ENCODE results near the gene RFT1.

DNA sequence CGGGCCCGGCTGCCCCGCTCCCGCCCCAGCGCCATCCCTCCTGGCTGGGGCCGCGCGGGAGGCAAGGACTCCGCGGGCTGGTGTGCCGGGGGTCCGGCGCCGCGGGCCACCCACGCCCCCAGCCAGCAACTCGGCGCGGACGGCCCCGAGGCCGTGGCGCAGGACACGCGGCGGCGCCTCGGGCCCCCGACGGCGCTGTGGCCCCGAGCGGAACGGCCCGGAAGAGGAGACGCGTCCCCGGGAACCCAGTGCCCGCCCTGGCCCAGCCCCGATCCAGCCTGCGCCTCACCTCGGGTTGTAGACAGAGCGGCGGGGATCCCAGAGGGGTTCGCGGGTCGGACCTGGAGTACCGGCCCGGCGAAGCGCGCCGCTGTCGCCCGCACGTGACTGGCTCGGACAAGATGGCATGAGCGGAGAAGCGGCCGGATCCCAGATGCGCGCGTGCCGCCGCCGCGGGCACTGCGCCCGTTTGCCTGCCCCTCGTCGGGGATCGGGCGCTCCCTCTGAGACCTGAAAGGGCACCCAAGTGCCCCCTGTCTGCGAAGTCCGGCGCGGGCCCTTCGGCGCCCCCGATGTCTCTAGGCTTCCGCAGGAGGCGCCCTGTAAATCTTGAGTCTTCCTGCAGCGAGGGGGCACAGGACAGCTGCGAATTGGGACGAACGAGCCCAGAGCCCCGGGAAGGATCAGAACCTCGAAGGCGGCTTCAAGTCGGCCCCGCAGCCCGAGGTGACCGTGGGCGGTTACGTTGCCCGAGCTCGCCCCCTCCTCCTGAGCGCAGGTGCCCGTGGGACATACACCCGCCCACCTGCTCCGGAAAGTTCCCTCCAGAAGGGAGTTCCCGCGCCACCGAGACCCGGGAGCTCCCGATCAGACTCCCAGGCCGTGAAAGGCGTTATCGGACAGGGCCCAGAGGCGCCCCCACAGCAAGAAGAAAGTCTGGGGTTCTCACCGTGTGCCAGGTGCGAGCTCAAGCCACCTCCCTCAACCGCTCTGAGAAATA, 83.8 kb downstream of the RFT1 start:
- TF ChIP-seq CREB1 (CRISPR knock-in tag; IDR thresholded peaks at IDR 0.05; ENCODE audit: low read depth) = no peak
- TF ChIP-seq CTCF (conservative IDR thresholded peaks at IDR 0.05; ENCODE audit: low read depth in 2 of 2) = peak; percentile 59 to 62
- TF ChIP-seq EZH2 (IDR thresholded peaks at IDR 0.05; ENCODE audit: low read depth, unreplicated experiment) = no peak
- TF ChIP-seq POLR2AphosphoS5 (IDR thresholded peaks at IDR 0.05; ENCODE audit: low read depth) = peak; percentile 27; the same call in 1 of the 2 replicates
- TF ChIP-seq ZNF331 (CRISPR knock-in tag; IDR thresholded peaks at IDR 0.05; ENCODE audit: low read depth) = no peak
- no peak for TF ChIP-seq REST (IDR thresholded peaks at IDR 0.05; ENCODE audit: unreplicated experiment)
- TF ChIP-seq EZH2phosphoT487 (IDR thresholded peaks at IDR 0.05; ENCODE audit: unreplicated experiment) = no peak
- no peak for TF ChIP-seq ETS1 (IDR thresholded peaks at IDR 0.05)
- TF ChIP-seq, protein P1, sequence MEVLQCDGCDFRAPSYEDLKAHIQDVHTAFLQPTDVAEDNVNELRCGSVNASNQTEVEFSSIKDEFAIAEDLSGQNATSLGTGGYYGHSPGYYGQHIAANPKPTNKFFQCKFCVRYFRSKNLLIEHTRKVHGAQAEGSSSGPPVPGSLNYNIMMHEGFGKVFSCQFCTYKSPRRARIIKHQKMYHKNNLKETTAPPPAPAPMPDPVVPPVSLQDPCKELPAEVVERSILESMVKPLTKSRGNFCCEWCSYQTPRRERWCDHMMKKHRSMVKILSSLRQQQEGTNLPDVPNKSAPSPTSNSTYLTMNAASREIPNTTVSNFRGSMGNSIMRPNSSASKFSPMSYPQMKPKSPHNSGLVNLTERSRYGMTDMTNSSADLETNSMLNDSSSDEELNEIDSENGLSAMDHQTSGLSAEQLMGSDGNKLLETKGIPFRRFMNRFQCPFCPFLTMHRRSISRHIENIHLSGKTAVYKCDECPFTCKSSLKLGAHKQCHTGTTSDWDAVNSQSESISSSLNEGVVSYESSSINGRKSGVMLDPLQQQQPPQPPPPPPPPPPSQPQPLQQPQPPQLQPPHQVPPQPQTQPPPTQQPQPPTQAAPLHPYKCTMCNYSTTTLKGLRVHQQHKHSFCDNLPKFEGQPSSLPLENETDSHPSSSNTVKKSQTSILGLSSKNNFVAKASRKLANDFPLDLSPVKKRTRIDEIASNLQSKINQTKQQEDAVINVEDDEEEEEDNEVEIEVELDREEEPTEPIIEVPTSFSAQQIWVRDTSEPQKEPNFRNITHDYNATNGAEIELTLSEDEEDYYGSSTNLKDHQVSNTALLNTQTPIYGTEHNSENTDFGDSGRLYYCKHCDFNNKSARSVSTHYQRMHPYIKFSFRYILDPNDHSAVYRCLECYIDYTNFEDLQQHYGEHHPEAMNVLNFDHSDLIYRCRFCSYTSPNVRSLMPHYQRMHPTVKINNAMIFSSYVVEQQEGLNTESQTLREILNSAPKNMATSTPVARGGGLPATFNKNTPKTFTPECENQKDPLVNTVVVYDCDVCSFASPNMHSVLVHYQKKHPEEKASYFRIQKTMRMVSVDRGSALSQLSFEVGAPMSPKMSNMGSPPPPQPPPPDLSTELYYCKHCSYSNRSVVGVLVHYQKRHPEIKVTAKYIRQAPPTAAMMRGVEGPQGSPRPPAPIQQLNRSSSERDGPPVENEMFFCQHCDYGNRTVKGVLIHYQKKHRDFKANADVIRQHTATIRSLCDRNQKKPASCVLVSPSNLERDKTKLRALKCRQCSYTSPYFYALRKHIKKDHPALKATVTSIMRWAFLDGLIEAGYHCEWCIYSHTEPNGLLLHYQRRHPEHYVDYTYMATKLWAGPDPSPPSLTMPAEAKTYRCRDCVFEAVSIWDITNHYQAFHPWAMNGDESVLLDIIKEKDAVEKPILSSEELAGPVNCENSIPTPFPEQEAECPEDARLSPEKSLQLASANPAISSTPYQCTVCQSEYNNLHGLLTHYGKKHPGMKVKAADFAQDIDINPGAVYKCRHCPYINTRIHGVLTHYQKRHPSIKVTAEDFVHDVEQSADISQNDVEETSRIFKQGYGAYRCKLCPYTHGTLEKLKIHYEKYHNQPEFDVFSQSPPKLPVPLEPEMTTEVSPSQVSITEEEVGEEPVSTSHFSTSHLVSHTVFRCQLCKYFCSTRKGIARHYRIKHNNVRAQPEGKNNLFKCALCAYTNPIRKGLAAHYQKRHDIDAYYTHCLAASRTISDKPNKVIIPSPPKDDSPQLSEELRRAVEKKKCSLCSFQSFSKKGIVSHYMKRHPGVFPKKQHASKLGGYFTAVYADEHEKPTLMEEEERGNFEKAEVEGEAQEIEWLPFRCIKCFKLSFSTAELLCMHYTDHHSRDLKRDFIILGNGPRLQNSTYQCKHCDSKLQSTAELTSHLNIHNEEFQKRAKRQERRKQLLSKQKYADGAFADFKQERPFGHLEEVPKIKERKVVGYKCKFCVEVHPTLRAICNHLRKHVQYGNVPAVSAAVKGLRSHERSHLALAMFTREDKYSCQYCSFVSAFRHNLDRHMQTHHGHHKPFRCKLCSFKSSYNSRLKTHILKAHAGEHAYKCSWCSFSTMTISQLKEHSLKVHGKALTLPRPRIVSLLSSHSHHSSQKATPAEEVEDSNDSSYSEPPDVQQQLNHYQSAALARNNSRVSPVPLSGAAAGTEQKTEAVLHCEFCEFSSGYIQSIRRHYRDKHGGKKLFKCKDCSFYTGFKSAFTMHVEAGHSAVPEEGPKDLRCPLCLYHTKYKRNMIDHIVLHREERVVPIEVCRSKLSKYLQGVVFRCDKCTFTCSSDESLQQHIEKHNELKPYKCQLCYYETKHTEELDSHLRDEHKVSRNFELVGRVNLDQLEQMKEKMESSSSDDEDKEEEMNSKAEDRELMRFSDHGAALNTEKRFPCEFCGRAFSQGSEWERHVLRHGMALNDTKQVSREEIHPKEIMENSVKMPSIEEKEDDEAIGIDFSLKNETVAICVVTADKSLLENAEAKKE (CRISPR knock-in tag; IDR thresholded peaks at IDR 0.05) = no peak
- no peak for TF ChIP-seq ZNF114 (CRISPR knock-in tag; IDR thresholded peaks at IDR 0.05)
